GM21381 (cell line): Measurements from ENCODE around the gene HS3ST5.
"Not testable (repeated sequence)": the region's sequence is repeated elsewhere in the genome, so short reads cannot be mapped to it uniquely, and the experiment has no call there.

Experiments
- ATAC-seq: cut with Tn5 transposase; IDR thresholded peaks from one replicate; pipeline ENCODE4 v1.9.1; 2021; ENCODE audit warnings: mild to moderate bottlenecking, moderate library complexity; ENCODE audit not compliant: unreplicated experiment

Gene HS3ST5

DNA sequence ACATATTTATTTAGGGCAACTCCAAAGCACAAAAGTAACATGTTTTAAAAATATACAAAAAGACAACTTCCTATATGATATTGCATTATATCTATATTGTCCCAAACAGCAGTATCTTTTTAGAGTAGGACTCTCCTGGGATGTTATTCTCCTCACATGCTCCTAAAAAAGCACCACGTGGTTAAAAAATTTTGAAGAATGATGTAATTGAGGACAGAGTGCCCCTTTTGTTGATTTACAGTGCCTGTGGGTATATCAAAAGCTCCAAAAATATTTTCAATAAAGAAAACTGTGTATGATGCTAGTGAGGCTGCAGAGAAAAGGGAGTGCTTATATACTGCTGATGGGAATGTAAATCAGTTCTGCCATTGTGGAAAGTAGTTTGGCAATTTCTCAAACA lies 241.6 kb downstream of the HS3ST5 start:
- no peak for ATAC-seq

DNA sequence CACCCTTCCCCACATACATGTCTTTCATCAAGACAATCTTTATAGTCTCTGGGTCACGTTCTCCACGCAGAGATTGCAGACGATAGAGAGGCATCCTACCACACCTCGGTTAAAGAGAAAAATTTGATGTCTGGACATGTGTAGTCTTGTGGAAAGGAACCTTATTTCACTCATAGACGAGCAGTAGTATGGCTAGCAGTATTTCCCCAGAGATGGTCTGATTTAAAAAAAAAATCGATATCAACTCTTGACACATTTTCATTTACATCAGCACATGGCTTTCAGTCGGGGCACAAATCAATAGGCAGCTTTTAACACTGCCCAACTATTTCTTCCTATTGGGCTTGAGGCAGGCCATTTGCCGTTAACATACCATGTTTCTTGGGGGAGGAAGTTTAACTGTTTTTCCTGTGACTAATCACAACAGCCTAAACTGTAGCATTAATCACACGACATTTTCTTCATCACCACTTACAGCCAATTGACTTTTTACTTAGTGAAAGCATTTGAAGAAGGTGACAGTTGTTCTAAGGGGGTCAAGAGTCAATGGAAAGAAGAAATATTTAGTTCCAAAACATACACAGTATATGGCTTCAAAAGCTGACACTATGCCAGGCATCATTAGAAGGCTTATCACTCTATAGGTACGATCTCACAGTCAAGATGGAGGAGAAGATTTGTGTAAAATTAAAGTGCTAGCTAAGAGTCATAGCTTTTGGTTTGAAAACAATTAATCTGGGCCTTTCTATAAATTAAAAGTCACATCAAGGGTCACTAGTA lies 242.4 kb downstream of the HS3ST5 start:
- no peak for ATAC-seq

DNA sequence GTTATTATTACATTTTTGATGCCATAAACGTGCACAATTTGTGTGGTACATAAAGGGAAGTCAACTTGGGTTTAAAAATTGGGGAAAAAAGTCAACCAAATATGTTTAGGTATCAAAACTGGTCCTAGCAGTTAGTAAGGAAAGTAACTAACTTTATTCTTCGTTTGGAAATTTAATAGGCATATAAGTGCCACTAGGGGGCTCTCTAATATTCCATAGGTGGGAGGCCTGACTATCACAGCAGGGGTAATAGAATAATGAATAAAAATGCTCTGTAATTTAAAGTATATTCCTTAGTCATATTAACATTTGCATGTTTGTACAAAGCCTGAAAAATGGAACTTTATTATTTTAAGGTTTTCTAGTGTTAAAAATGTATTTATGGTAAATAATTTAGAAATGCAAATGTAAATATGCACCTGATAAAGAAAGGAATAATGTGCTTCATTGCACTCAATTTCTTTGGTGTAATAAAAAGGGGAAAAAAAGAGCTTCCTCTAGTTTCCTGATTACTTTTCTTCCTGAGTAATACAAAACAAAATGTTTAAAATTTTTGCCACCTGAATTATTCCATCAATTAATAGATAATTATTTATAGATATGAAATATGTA lies 246.2 kb downstream of the HS3ST5 start:
- no peak for ATAC-seq

DNA sequence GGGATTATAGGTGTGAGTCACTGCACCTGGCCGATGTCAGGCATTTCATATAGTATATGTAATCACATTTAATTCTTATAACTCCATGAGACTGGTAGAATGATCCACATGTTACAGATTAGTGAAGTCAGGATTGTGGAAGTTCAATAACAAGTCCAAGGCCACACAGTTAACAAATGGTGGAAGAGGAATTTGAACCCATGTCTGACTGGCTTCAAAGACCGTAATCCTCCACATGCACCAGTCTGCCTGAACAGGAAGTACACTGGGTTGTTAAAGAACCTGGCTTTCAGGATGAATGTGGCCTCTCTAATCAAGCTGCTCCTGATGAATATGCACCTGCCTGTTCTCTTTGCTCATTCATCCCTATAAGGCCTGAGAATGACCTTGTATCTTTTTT lies 249.9 kb downstream of the HS3ST5 start:
- no peak for ATAC-seq

DNA sequence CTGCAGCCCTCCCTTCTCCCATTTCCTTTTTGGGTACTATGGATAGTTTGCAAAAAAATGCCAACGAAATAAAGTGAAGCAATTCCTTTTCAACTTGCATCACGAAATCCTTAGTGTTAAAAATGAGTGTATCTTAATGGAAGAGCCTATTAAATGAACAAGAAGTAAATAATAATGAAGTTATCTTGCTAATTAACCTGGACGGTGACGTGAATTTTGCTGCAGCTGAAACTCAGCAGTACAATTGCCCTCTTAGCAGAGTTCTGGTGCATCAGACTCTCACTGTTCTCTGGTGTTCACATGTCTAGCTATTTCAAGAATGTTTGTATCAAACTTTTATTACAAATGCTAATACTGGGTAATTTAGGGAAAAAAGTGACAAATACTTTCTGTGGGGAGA lies 252.2 kb downstream of the HS3ST5 start:
- ATAC-seq: no peak

DNA sequence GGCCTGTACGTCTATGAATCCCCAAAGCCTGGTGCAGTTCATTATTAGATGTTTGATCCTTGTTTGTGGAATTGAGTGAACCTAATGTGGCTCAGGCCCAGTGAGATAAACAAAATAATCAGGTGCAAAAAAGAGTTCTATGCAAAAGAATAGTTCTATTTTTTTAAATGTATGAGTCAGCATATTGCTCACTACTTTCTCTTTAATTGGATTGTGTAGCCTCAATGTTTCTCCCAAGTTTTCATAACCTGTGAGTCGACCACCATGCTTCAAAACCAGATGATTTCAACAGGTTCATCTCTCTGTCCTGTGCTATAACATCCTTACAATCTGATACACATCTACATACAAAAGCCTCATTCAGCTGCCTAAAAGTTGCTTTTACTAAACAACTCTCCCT lies 255.3 kb downstream of the HS3ST5 start:
- ATAC-seq: no peak

DNA sequence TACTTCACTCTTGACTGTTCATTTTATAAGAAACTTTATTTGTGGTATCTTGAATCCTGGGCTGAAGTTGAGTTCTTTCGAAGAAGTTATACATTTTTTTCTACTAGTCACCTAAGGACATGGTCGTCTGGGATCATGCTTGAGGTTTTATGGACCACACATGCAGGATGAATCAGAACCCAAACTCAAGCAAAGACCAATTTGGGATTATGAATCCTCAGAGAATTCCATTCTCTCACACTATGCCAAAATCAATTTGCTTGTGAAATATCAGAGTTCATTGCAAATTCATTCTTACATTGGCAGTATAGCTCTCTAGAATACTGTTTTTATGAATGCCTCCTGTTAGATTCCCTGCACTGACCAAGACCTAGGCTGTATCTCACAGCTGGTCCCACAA lies 257.6 kb downstream of the HS3ST5 start:
- ATAC-seq: no peak

DNA sequence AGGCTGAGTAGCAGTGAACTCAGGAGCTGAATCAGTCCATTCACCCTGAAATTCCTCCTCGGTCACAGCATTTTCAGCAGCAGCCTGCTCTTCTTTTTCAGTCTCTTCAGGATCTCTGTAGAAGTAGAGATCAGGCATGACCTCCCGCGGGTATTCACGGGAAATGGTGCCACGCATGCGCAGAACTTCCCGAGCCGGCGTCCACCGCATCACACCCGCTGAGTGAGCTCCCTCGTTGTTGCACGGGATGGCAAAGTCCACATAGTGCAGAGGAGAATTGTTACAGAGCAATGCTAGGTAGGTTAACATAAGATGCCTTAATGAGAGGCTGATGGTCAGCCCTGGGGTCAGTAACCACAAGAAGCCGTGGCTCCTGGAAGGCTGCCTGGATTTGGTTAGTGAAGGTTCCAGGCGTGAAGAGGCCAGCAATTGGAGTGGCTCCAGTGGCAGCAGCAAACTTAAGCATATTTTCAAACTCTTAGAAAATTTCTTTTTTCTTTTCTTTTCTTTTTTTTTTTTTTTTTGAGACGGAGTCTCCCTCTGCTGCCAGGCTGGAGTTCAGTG lies 258.4 kb downstream of the HS3ST5 start:
- ATAC-seq: no peak

DNA sequence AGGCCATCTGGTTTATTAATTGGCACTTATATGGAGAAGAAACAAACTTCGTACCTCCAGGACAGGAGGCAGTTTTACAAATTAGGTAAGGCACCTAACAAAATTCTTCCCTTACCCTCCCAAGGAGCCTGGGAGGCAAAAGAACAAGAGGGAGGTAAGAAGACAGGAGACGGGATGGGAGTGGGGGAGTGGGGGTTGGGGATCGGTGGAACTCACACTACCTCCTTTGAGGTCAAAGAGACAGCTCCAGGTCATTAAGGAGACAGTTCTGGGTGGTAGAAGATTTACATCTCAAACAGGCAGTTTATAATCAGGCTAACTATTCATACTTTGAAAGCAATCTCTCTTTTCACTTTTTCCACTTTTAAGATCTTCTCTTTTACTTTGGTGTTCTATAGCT lies 259.6 kb downstream of the HS3ST5 start:
- no peak for ATAC-seq

DNA sequence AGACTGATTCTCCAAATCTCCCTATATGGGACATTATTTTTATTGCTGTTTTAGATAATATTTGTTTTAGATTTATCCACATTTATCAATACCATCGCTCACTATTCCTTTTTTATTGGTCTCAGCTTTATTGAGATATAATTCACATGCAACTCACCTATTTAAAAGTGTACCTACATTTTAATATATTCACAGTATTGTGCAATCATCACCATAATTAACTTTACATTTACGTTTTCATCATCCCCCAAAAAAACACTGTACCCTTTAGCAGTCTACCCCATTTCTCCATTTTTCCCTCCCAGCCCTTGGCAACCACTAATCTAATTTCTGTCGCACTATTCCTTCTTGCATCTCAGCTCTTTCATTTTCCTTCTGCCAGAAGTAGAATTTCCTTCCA lies 261.1 kb downstream of the HS3ST5 start:
- ATAC-seq: no peak

DNA sequence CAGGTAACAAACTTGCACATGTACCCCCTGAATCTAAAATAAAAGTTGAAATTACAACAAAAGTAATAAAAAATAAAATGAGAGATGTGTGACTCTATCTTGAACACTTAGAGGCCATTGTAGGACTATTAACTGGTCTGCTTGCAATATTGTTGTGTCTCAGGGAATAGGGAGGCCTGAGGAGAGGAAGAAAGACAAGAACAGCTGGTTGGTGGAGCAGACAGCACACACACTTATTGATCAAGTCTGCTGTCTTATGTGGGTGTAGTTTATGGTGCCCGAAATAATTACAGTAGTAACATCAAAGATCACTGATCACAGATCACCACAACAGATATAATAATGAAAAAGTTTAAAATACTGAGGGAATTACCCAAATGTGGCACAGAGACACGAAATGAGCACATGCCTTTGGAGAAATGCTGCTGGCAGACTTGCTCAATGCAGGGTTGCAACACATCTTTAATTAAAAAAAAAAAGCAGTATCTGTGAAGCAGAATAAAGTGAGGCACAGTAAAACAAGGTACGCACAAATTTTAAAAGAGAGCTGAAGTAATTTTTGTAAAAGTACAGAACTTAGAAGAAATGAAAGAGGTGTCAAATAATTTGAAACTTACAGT lies 261.8 kb downstream of the HS3ST5 start:
- ATAC-seq: no peak

DNA sequence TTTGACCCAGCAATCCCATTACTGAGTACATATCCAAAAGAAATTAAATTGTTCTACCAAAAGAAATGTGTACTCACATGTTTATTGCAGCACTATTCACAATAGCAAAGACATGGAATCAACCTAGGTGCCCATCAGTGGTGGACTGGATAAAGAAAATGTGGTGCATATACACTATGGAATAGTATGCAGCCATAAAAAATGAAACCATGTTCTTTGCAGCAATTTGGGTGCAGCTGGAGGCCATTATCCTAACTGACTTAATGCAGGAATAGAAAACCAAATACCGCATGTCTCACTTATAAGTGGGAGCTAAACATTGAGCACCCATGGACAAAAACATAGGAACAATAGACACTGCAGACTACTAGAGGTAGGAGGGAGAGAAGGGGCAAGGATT lies 262.4 kb downstream of the HS3ST5 start:
- not testable (repeated sequence) for ATAC-seq

DNA sequence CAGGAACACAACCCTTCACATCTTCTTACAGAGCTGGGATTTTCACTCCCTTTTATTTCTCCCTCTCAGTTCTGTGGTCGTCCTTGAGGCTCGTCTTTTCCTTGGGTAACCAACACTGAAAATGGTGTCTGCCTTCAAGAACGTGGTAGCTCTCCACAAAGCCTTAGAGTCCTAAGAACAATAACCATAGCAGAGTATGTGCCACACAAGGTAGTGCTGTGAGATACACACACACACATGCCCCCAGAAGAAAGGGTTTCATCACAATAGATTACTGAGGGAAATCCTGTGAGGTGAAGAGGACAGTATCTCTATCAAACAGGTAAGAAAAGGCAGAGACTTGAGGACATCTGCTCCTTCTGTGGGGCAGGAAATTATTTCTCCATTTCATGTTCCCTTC lies 267.0 kb downstream of the HS3ST5 start:
- no peak for ATAC-seq

DNA sequence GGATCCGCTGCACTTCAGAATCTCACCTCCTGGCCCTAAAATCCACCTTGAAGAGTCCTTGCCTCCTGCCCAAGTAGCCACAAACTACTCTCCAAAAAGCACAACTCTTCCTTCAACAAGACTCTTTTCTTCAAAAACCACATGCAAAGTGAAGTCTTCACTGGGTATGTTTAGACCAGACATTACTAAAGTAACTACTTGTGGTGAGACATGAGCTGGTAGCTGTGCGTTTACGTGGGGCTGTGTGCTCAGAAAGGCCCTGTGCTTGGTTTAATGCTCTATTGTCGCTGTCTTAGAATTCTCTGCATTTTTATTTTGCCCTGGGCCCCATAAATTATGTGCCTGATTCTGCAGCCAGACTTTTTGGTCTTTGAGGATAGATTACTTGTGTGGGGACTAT lies 267.5 kb downstream of the HS3ST5 start:
- ATAC-seq: no peak

DNA sequence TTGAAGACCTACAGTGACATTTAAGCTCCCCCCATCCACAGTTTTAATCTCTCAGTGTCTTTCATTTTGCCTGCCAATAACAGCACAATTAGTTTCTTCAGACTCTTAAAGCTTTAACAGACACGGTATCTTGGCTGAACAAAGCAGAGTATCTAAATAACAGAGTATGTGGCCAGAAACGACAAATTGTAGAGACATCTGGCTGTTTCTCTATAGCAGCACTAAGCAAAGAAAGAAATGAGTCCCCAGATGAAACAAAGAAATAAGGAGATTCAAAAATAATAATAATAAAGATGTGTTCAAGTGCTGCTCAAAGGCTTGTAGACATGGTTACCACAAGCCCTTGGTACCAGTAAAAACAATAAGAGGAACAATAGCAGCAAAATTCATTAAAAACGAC lies 274.1 kb downstream of the HS3ST5 start:
- ATAC-seq: no peak

DNA sequence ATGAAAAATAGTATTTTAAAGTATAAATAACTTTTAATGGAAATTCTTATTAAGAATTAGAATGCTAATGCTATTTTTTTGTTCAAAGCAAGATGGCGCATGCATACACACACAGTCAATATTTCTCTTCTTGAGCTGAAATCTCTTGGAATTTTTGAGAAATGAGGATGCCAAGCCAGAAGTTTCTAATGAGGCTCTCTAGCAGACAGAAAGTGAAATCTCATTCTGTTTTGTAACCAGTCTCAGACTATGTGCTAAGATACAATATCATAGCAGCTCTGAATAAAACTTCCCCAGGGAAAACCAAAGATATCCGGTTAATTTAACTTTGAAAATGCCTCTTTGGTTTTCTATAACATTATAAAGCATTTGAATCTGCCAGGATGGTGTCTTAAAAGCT lies 274.7 kb downstream of the HS3ST5 start:
- ATAC-seq: no peak

DNA sequence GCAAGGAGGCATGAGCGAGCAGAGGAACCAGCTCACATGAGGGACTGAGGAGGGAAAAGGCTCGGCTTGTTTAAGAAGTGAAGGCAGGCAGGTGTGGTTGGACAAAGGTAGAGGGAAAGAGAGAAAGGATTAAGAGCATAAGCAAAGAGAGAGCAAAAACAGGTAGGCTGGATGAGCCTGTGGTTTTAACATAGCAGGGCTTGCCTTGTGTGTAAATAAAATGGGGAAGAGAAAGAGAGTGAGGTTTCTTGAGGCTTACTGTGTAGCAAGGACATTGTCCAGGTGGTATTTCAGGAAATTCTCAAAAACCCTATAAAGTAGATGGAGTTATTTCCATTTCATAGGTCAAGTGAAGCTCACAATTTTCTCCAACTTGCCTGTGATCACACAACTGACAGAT lies 278.0 kb downstream of the HS3ST5 start:
- no peak for ATAC-seq

DNA sequence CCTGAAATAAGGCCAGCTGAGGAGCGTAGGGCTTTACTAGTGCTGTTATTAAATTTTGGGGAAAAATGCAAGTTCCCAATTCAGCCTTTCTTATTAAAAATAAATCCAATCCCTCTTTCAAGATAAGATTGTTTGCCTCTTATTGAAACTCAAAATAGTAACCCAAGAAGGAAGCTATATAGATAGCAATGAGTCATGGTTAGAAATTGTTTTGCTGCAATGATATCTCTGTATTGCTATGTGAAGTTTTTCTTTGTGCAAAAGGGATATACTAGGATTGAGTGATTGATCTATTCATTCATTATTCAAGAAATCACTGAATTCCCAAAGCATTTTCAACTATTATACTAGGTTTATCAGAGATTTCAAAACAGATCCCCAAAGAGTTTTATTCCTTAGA lies 278.9 kb downstream of the HS3ST5 start:
- no peak for ATAC-seq

DNA sequence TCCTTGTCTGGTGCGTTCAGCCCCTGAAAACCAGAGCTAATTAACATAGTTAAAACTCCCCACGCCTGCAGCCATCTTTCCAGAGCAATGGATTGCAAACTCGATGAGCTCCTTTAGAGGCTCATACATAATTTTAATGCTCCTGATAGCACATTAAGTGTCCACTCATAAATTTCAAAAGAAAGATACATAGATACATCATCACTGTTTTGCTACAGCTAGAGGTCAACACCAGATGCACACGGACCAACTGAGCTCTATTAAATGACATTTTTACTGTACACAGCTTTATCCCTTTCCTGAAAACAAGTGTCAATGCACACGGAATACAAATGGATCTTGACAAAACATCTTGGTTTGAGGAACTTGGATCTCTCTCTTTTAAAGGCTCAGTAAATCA lies 280.6 kb downstream of the HS3ST5 start:
- no peak for ATAC-seq

DNA sequence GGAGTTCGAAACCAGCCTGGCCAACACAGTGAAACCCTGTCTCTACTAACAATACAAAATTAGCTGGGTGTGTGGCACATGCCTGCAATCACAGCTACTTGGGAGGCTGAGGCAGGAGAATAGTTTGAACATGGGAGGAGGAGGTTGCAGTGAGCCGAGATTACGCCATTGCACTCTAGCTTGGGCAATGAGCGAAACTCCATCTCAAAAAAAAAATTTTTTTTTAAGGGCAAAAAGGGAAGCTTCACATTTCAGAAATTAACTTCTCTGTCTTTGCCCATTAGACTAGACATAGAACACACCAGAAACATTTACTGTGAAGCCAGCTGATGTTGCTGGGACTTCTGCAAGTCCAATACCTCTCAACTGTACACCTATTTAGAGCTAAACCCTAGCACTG lies 281.1 kb downstream of the HS3ST5 start:
- ATAC-seq: no peak

DNA sequence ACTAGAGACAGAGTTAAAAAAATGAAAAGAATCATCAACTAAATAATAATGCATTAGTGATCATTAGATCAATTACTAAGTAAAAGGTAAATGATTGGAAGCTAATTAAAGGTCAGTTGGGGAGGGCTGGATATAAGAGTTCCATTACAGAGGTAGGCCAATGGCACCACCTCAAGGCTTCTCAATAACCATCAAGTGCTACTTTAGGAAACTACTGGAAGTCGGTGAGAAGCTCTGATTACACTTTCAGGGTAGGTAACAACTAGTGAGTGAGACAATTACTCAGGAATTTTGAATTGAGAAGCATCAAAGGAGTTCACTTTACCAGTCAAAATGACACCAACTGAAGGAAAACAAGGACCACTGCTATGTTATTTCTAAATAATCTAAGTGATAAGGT lies 281.7 kb downstream of the HS3ST5 start:
- ATAC-seq: no peak

DNA sequence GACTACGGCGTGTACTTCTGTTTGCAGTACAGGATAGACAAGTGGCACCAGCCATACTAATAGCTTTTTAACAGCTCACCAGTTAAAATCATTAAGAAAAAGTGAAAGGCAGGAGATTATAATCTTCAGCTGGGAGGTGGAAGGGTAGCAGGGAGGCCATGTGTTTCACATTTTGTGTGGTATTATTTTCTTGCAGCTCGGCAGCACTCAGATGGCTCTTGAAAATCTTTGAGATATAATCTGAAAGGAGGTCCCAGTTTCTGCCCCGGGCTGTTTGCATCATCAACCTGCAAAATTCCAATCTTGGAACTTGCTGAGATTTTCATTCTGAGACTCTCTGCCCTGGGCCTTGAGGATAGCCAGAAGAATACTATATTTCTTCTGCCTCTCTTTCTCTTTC lies 284.4 kb downstream of the HS3ST5 start:
- ATAC-seq: no peak
